A673 (cell line): ENCODE measurements around the gene EIF3F. TPM values are rescaled to one million over a fixed set of nuclear protein-coding genes. Genes with fewer than 3 reads are reported as not detected.

Experiments
- BruUV-seq: library from RNA; stranded (reverse); fragments of 400-500 nt; replicated peaks from 2 replicates; lab custom pipeline; 2021; lab: Mats Ljungman, UMichigan
- CTCF ChIA-PET: fragments of 300-600 bp; sonication (Branson Sonifier 250); formaldehyde crosslinking; loops from one replicate; lab custom pipeline; 2022; ENCODE audit warnings: antibody characterized with exemption; lab: Charles Lee
- POLR2A ChIA-PET: fragments of 300-600 bp; sonication (Branson Sonifier 250); formaldehyde crosslinking; loops from one replicate; lab custom pipeline; 2022; ENCODE audit warnings: antibody characterized with exemption; ENCODE audit not compliant: low non-redundant PET; lab: Charles Lee
- DNase-seq: peaks from one replicate; pipeline ENCODE4 v3.0.0-alpha.2; 2015; ENCODE audit warnings: low spot score
- H3K27ac ChIP-seq: fragments of 200-600 bp; sonication (generic); 2 replicates; pipeline ENCODE4 v1.5.1; 2016; ENCODE audit warnings: mixed run types, low read depth, mild to moderate bottlenecking, mixed read lengths, antibody characterized with exemption, low read length; ENCODE audit not compliant: poor library complexity, severe bottlenecking
- H3K27me3 ChIP-seq: fragments of 200-600 bp; sonication (generic); replicated peaks from 2 replicates; pipeline ENCODE4 v1.6.1; 2017; ENCODE audit warnings: mixed run types, low read depth, mild to moderate bottlenecking, mixed read lengths, antibody characterized with exemption, low read length; ENCODE audit not compliant: insufficient read depth, poor library complexity
- H3K36me3 ChIP-seq: fragments of 200-600 bp; sonication (generic); 2 replicates; pipeline ENCODE4 v1.6.1; 2016; ENCODE audit warnings: mixed run types, mild to moderate bottlenecking, mixed read lengths, antibody characterized with exemption, low read length; ENCODE audit not compliant: insufficient read depth, poor library complexity, severe bottlenecking
- H3K4me1 ChIP-seq: fragments of 200-600 bp; sonication (generic); 2 replicates; pipeline ENCODE4 v1.6.1; 2017; ENCODE audit warnings: mixed run types, mild to moderate bottlenecking, mixed read lengths, antibody characterized with exemption, low read length; ENCODE audit not compliant: insufficient read depth, poor library complexity, severe bottlenecking
- H3K4me3 ChIP-seq: fragments of 200-600 bp; sonication (generic); 2 replicates; pipeline ENCODE4 v1.5.1; 2016; ENCODE audit warnings: low read depth, mixed run types, mild to moderate bottlenecking, mixed read lengths, low read length; ENCODE audit not compliant: poor library complexity, severe bottlenecking
- H3K9me3 ChIP-seq: fragments of 200-600 bp; sonication (generic); 2 replicates; pipeline ENCODE4 v1.6.1; 2016; ENCODE audit warnings: mixed run types, low read depth, mild to moderate bottlenecking, mixed read lengths, antibody characterized with exemption, low read length; ENCODE audit not compliant: poor library complexity, severe bottlenecking
- EZH2 ChIP-seq: fragments of 200-600 bp; sonication (generic); IDR thresholded peaks from 2 replicates; pipeline ENCODE4 v1.6.1; 2017; ENCODE audit warnings: borderline replicate concordance, low read depth, mild to moderate bottlenecking, mixed read lengths, antibody characterized with exemption, low read length; ENCODE audit not compliant: poor library complexity, severe bottlenecking
- intact Hi-C: fragments of 100-400 bp; cut with micrococcal nuclease; formaldehyde crosslinking; loops from one replicate; pipeline ENCODE4 v1.10.0; 2022; ENCODE audit not compliant: unreplicated experiment
- total RNA-seq: library from RNA; stranded (reverse); gene quantifications from 2 replicates; pipeline ENCODE4 v1.2.3, GENCODE V29; 2021
- TF ChIP-seq, protein P1 (sequence below): fragments of 300-800, 200-600 bp; sonication (generic); conservative IDR thresholded peaks from 2 replicates; pipeline ENCODE4 v1.5.1; 2017; ENCODE audit warnings: low read depth, mild to moderate bottlenecking, antibody characterized with exemption, low read length, moderate library complexity, mixed read lengths

EIF3F gene
- total RNA-seq, 1 experiment from 2014 or later, result 151 TPM

DNA sequence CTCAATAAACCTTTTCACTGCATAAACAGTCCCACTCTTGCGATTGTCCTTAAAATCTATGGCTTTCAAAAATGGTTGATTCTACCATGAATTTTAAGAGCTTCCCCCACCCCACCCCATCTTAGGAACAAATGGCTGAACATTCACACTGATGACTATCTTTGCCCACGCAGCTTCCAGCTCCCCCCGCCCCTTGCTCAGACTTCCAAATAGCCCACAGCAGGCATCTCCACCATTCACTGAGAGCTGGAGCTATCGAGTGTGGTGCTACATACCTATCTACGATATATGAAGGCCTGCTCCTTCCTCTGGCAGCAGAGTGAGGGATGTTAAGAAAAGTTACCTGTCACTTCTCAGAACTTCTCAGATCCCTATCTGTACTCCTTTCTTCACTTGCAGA, 26.7 kb downstream of the EIF3F start:
- TF ChIP-seq EZH2, result no peak
- TF ChIP-seq, protein P1, sequence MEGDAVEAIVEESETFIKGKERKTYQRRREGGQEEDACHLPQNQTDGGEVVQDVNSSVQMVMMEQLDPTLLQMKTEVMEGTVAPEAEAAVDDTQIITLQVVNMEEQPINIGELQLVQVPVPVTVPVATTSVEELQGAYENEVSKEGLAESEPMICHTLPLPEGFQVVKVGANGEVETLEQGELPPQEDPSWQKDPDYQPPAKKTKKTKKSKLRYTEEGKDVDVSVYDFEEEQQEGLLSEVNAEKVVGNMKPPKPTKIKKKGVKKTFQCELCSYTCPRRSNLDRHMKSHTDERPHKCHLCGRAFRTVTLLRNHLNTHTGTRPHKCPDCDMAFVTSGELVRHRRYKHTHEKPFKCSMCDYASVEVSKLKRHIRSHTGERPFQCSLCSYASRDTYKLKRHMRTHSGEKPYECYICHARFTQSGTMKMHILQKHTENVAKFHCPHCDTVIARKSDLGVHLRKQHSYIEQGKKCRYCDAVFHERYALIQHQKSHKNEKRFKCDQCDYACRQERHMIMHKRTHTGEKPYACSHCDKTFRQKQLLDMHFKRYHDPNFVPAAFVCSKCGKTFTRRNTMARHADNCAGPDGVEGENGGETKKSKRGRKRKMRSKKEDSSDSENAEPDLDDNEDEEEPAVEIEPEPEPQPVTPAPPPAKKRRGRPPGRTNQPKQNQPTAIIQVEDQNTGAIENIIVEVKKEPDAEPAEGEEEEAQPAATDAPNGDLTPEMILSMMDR, result no peak
- no peaks in the 10 kb centered on the region for H3K4me1 ChIP-seq
- peaks cover 37% of the 10 kb centered on the region for H3K27me3 ChIP-seq
- intact Hi-C loops, result no loop called here
- ChIA-PET CTCF (no interaction called here), POLR2A (no interaction called here)
- DNase-seq, result no peak
- no peaks in the 10 kb centered on the region for H3K36me3 ChIP-seq
- H3K27ac ChIP-seq, result no peak overlapping the region
- no peaks in the 10 kb centered on the region for H3K9me3 ChIP-seq
- BruUV-seq, result no TSS peak
- no peak overlapping the region for H3K4me3 ChIP-seq

- Histone ChIP-seq H3K27ac (no peak overlapping the region), H3K4me1 (no peaks in the 10 kb centered on the region), H3K27me3 (peaks cover 56% of the 10 kb centered on the region), H3K36me3 (no peaks in the 10 kb centered on the region), H3K9me3 (no peaks in the 10 kb centered on the region), H3K4me3 (no peak overlapping the region)
- DNase-seq, result no peak
- TF ChIP-seq, protein P1, result no peak
- TF ChIP-seq EZH2, result no peak
- POLR2A ChIA-PET, result no interaction called here
- CTCF ChIA-PET, result no interaction called here
- BruUV-seq, result no TSS peak
- intact Hi-C loops, result no loop called here
These were observed 28.7 kb downstream of the EIF3F start for GRCh38 chr11:8015753-8016239.

GRCh38 chr11:8016440-8016839, 29.3 kb downstream of the EIF3F start:
- TF ChIP-seq, protein P1, result no peak
- no peak for TF ChIP-seq EZH2
- H3K4me3 ChIP-seq, result no peak overlapping the region
- H3K4me1 ChIP-seq, result no peaks in the 10 kb centered on the region
- no peaks in the 10 kb centered on the region for H3K36me3 ChIP-seq
- ChIA-PET CTCF (no interaction called here), POLR2A (no interaction called here)
- DNase-seq, result no peak
- BruUV-seq, result no TSS peak
- H3K27ac ChIP-seq, result no peak overlapping the region
- H3K27me3 ChIP-seq, result peaks cover 59% of the 10 kb centered on the region
- no peaks in the 10 kb centered on the region for H3K9me3 ChIP-seq
- intact Hi-C loops, result no loop called here
